ENCODE measurements around the gene SERPINA1.

The SERPINA1 gene

DNA sequence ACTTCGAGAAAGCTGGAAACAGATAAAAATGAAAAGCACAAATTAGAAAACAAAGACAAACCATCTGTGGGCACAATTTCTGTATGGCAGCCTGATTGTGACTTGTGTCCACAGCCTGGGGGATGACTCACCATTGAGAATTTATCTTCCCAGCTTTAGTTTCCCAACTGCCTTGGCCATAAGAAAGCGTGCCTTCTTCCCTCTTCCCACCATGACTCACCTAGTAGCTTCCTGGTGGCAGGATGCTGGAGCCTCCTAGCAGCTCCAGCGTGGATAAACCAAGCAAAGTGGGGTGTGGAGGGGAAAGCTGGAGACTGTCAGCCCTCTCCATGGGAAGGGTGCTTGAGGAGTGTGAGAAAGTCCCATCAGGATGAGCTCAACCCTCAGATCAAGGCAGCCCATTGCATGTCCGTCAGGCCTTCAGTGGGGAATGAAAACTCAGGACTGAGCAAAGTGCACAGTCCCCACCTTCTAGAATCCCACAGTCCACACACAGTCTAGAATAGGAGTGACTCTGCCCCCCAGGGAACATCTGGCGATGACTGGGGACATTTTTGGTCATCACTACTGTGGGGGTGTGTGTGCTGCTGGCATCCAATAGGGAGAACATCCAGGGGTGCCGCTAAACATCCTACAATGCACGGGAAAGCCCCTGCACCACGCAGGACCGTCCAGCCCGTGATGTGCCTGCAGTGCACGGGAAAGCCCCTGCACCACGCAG is 42.9 kb downstream of the SERPINA1 start:
- DNase-seq = no peak

DNA sequence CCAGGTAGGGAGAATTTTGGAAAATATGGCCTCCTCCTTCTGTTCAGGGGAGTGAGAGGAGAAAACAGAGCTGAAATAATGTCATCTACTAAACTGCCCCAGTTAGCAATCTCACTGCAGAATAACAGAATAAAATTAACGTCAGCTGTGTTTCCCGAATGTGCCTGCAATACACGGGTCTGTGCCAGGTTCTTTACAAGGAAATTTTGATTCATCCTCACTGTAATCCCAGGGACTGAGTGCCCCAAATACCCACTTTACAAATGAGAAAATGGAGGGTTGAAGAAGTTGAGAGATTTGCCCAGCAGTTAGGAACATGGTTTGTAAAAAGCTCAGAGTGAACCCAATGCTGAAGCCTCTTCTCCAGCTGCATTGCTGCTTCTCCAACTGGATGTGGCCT is 44.0 kb downstream of the SERPINA1 start:
- no peak for DNase-seq

DNA sequence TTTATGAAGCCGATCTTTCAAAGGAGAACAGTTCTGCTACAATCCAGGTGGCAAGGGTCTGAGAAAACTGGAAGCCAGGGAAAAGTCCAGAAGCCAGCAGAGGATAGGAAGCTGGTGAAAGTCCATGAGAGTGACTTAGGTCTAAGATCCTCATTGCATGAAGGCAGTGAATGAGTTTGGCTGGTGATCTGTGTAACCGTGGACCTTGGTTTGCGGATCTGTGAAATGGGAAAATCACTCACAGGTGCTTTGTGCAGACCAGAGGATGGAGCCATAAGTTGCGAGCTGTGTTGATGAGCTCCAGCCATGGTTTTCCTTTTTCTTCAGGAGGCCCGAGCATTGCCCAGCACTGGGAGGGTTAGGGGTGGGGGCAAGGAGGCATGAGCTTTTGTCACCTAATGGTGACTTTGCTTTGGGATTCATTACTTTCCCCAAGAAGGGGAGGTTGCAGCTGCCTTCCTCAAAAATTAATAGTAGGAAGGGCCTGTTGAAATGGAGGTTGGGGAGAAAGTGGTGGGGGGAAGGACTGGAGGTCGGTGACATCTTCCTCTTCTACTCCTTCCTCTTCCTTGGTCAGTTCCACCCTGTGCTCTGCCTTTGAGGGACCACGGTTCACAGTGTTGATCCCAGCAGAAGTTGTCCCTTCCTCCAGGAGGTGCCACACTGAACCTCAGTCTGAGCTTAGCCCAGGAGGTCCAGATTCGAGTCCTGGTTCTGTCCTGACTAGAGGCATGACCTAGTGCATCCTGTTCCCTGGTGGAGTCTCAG is 45.0 kb downstream of the SERPINA1 start:
- no peak for DNase-seq

DNA sequence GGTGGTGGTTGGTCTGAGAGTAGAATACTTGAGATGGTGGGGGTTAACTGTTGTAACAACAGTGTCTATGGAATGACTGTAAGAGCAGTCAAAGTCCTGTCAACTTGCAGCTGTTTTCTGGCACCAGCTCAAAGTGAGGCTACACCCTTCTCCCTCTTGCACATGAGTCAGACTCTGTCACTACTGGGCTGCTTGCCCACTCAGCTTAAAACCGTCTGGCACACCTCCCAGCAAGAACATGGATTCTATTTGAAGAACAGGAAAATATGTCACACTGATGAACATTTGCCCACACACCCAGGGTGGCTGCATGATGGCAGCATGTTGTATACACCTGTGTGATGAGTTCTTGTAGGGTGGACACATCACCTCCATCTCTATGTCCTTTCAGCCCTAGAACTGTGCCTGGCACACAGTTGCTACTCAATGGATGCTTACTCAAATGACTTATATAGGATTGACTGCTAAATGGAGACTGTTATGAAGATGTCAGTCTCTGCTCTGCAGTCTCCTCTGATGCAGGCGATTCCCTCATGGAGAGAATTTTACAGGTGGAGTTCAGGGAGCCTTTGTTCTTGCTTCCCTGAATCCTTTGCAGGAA is 46.0 kb downstream of the SERPINA1 start:
- DNase-seq = peak; percentile 87

DNA sequence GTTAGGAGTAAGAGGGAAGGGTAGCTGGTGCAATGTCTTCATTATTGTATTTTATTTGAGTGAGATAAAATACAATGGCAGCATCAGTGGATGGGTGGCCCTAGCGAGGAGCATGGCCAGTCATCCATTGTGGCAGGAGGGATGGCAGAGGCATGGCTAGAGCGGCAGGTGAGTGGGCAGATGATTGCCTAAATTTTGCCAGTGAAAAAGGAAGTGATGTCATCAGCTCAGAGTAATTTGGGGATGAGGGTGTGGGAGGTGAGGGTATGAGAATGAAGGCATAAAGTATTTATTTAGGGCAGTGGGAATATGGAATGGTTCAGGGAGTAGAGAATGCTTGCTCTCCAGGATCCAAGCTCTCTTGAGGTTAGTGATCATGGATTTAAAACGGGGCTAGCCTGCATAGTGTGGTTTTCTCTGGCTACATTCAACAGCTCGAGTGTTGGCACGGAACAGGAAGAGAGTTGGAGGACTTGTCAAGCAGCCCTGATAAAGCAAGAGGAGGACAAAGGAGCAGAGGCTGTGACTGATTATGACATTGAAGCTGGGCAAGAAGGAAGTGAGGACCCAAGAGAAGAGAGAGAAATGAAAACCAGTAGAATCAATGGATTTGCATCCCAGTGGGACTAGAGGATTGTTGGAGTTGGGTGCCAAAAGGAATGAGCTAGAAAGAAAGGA is 46.6 kb downstream of the SERPINA1 start:
- DNase-seq = no peak

DNA sequence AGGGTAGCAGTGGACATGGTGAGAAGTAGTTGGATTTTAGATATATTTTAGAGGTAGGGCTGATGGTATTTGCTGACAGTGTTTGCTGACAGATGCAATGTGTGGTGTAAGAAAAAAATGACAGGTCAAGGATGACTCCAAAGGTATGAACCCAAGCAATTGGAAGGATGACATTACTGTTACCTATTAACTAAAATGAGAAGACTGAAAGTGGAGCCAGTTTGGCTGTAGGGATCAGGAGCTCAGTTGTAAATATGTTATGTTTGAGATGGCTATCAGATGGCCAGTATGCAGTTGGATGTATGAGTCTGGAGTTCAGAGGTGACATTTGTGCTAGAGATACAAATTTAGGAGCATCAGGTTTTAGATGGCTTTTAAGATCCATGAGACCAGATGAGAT is 47.9 kb downstream of the SERPINA1 start:
- DNase-seq = no peak

DNA sequence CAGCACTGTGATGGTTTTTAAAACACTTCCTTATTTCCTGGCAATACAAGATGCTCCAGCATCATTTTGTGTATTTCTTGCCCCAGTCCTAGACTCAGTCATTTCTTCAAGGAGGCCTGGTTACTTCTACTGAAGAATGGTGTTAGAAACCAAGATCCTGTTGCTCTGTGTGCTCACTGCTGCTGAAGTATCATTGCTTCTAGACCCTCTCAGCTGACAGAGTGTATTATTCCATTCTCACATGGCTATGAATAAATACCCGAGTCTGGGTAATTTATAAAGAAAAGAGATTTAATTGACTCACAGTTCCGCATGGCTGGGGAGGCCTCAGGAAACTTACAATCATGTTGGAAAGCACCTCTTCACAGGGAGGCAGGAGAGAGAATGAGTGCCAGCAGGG is 50.4 kb downstream of the SERPINA1 start:
- DNase-seq = no peak

DNA sequence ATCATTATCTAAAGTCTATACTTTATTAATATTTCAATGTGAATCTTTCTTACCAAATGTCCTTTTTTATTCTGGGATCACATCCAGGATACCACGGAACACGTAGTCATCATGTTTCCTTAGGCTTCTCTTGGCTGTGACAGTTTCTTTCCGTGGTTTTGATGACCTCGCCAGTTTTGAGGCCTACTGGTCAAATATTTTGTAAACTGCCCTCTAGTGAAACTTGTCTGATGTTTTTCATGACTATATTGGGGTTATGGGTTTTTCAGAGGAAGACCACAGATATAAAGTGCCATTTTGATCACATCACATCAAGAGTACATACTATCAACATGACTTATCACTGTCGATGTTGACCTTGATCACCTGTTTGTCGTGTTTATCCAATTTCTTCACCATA is 51.1 kb downstream of the SERPINA1 start:
- no peak for DNase-seq

DNA sequence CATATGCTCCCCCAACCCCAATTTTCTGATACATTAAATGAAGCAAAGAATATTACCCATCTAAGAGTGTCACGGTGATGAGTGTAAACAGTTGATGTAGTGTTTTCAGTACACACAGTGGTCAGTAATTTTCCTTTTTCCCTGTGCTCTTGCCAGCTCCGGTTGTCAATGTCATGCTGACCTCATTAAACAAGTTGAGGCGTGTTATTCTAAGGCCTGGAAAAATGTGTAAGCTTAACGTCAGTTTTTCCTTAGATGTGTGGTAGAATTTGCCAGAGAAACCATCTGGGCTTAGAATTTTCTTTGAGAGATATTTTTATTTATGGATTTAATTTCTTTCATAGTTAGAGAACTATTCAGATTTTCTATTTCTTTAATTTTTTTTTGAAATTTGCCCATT is 53.5 kb downstream of the SERPINA1 start:
- DNase-seq = no peak

DNA sequence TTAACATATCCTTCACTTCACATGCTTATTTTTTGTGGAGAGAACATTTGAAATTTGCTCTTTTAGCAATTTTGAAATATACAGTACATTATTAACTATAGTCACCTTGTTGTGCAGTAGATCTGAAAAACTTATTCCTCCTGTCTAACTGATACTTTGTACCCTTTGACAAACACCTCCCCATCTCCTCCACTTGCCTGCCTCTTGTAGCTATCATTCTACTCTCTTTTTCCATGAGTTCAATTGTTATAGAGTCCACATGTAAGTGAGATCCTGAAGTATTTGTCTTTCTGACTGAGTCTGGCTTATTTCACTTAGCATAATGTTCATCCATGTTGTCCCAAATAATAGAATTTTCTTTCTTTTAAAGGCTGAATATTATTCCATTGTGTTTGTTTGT is 55.8 kb downstream of the SERPINA1 start:
- no peak for DNase-seq

DNA sequence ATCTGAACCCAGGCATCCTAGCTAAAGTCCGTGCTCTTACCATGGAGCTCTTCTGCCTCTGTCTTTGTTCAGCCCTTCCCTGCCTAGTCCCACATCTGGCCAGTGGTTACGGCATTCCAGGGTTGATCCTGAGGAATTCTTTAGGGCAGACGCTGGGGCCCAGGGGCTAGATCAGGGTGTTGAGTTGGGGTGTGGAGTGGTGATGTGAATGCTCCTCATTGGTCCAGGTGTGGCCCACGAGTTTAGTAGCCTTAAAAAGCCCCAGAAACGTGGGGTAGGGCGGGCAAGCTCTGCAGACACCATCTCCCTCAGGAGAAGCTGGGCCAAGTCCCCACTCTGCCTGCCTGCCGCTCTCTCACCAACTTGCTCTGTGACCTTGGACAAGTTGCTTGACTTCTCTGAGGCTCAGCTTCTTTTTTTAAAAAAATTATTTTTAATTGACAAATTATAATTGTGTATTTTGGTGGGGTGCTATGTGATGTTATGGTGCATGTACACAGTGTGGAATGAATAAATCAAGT is 56.3 kb downstream of the SERPINA1 start:
- DNase-seq = no peak

DNA sequence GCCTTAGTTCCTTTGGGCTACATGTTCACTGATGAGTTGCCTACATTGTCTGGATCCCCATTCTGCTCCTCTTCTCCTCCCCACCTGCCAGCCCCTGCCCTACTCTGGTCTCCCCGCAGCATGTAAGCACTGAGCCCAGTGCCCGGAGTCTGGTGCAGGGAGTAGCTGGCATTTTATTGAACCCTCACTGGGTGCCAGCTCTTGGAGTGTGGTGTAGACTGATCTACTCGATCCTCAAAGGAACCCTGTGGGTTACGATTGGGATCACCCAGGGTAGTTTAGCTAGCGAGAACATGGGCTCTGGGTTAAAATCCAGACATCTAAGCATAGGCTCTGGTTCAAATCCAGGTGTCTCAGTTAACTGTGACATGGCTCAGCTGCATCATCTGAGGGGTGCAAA is 56.9 kb downstream of the SERPINA1 start:
- DNase-seq = no peak

DNA sequence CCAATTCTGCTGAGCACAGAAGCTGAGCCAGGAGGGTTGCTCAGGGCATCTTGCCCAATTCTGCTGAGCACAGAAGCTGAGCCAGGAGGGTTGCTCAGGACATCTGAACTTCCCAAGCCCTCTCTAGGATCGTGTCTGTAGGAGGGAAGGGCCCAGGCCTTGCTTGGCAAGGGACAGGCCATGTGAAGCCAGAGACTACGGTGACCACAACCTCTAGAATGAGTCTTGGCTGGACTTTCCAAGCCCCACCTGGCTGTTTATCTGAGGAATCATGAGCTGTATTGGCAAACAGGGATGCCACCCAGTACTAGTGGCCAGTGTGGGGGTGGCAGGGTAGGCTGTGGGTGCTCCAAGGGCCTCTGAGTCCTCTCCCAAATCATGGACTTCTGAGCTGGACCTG is 57.5 kb downstream of the SERPINA1 start:
- DNase-seq = no peak

DNA sequence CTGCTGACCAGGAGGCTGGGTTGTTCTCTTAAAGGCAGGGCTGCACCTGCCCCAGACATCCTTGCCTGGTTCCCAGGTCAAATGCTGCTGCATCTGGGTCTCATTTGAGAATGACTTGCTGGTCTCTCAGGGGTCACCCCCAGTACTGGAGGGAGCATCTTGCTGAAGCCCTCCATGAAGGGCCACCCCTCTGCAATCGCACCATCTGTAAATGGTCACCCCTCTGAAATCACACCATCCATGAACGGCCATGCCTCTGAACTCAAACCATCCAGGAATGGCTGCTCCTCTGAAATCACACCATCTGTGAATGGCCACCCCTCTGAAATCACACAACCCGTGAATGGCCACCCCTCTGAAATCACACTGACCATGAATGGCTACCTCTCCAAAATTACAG is 58.0 kb downstream of the SERPINA1 start:
- no peak for DNase-seq

DNA sequence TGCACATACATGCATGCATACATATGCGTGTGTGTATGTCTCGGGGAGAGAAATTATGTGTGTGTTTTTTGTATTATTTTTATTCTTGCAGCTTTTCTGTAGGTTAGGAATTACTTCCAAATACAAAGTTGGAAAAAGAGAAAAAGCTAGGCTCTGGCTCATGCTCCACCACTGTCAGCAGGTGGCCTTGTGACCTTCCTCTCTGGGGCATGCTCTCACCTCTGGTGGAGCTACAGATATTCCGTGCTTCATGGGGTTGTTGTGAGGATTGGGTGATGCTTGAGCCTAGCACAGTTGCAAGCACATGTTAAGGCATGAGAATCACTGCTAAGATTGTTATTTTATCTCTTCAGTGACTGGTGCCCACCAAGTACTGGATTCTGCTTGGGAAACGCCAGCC is 58.5 kb downstream of the SERPINA1 start:
- no peak for DNase-seq

DNA sequence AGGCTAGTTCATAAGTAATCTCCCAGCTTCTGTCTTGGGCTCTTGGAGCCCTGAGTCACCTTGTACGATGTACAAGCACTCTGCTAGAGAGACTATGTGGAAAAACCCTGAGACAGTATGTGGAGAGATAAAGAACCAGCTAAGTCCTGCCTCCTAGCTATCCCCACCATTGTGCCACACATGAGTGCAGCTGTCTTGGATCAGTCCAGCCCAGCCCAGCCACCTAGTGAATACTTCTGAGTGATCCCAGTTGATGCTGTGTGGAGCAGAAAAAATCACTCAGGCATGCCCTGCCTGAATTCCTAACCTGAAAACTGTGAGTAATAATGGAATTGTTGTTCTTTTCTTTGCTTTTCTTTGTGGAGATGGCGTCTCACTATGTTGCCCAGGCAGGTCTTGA is 60.2 kb downstream of the SERPINA1 start:
- DNase-seq = no peak

All from NCI-H2029 (cell line).